PFSK-1 (cell line): Measurements from ENCODE around the gene USP43.

ENCODE experiments used
- FOXP2 ChIP-seq: optimal IDR thresholded peaks from 2 replicates; pipeline ENCODE3; 2011; ENCODE audit warnings: borderline replicate concordance, control low read depth, inconsistent platforms; ENCODE audit not compliant: insufficient read depth; ENCODE audit errors: extremely low read length, extremely low read depth
- POLR2AphosphoS5 ChIP-seq: IDR thresholded peaks from 2 replicates; pipeline ENCODE4 v1.6.1; 2012; ENCODE audit warnings: low read depth, mild to moderate bottlenecking, control low read depth, low read length, moderate library complexity
- REST ChIP-seq, 2 experiments: IDR thresholded peaks; 2 replicates each; pipeline versions ENCODE4 v1.6.1 to v1.8.0; 2011 to 2012; ENCODE audit warnings: low read depth in 2 of 2, low read length in 2 of 2, control low read depth in 1 of 2, inconsistent platforms in 1 of 2, mild to moderate bottlenecking in 1 of 2, moderate library complexity in 1 of 2; ENCODE audit not compliant: insufficient read depth in 1 of 2
- SIN3A ChIP-seq: IDR thresholded peaks from 2 replicates; pipeline ENCODE4 v1.6.1; 2012; ENCODE audit warnings: mild to moderate bottlenecking, low read length, moderate library complexity, borderline replicate concordance; ENCODE audit not compliant: insufficient read depth
- TAF1 ChIP-seq: IDR thresholded peaks from 2 replicates; pipeline ENCODE4 v1.6.1; 2012; ENCODE audit warnings: low read length, control low read depth, borderline replicate concordance; ENCODE audit not compliant: insufficient read depth

The USP43 gene

GRCh38 chr17:9615486-9615885, 29.8 kb upstream of the USP43 start:
- TF ChIP-seq FOXP2: no peak
- TF ChIP-seq POLR2AphosphoS5: no peak
- TF ChIP-seq SIN3A: no peak
- TF ChIP-seq TAF1: no peak
- no peak for TF ChIP-seq REST (IDR thresholded peaks at IDR 0.05; ENCODE audit: insufficient read depth in 1 of 2, low read depth in 2 of 2, low read length in 2 of 2)

- no peak for TF ChIP-seq SIN3A
- TF ChIP-seq POLR2AphosphoS5: no peak
- no peak for TF ChIP-seq FOXP2
- no peak for TF ChIP-seq TAF1
- TF ChIP-seq REST (IDR thresholded peaks at IDR 0.05; ENCODE audit: insufficient read depth in 1 of 2, low read depth in 2 of 2, low read length in 2 of 2): no peak
Observed at GRCh38 chr17:9622961-9623360, 22.4 kb upstream of the USP43 start.

GRCh38 chr17:9628509-9628908, 16.8 kb upstream of the USP43 start:
- no peak for TF ChIP-seq FOXP2
- no peak for TF ChIP-seq SIN3A
- no peak for TF ChIP-seq REST (IDR thresholded peaks at IDR 0.05; ENCODE audit: insufficient read depth in 1 of 2, low read depth in 2 of 2, low read length in 2 of 2)
- no peak for TF ChIP-seq TAF1
- no peak for TF ChIP-seq POLR2AphosphoS5

GRCh38 chr17:9632741-9633140, 12.6 kb upstream of the USP43 start:
- TF ChIP-seq FOXP2 (no peak), REST (IDR thresholded peaks at IDR 0.05; ENCODE audit: insufficient read depth in 1 of 2, low read depth in 2 of 2, low read length in 2 of 2) (no peak), POLR2AphosphoS5 (no peak), SIN3A (no peak), TAF1 (no peak)

GRCh38 chr17:9635340-9635739, 10.0 kb upstream of the USP43 start:
- no peak for TF ChIP-seq TAF1
- no peak for TF ChIP-seq REST (IDR thresholded peaks at IDR 0.05; ENCODE audit: insufficient read depth in 1 of 2, low read depth in 2 of 2, low read length in 2 of 2)
- no peak for TF ChIP-seq POLR2AphosphoS5
- no peak for TF ChIP-seq SIN3A
- TF ChIP-seq FOXP2: no peak
